ENCODE results near the gene DZANK1. TPM values are rescaled to one million over a fixed set of nuclear protein-coding genes. Genes with fewer than 3 reads are reported as not detected.

The DZANK1 gene
- total and polyA plus RNA-seq, 2 donors (not counting 3 experiments of a cell fraction or from before 2014, with no cell fraction given), result 1.1 to 1.8 TPM

- ChIA-PET POLR2A (no interaction called here), CTCF (interaction anchor here (1.2 kb wide), 1 partner anchor 227 kb away, joined by 3 read pairs; no protein-coding TSS in a partner anchor)
- Histone ChIP-seq H3K27me3 (ENCODE audit: control insufficient read depth in 2 of 2, insufficient read depth in 2 of 2, low read length in 2 of 2) (no peaks in the 10 kb centered on the region), H3K9me1 (replicated peaks; ENCODE audit: control insufficient read depth, extremely low read depth, insufficient read depth, low read length) (no peaks in the 10 kb centered on the region), H3K9ac (replicated peaks; ENCODE audit: extremely low read depth, insufficient read depth, low read length) (no peak overlapping the region), H3K36me3 (ENCODE audit: control insufficient read depth in 2 of 2, extremely low read depth in 1 of 2, insufficient read depth in 2 of 2, low read length in 2 of 2) (no peaks in the 10 kb centered on the region), H3K4me2 (ENCODE audit: insufficient read depth, low read length) (no peak overlapping the region), H3K4me3 (replicated peaks in 1 of 3; ENCODE audit: insufficient read depth in 1 of 3, low read depth in 1 of 3, low read length in 3 of 3) (no peak overlapping the region), H4K20me1 (replicated peaks; ENCODE audit: control insufficient read depth, extremely low read depth, insufficient read depth, low read length) (no peaks in the 10 kb centered on the region), H3K27ac (ENCODE audit: insufficient read depth, low read depth, low read length) (no peak overlapping the region), H3K4me1 (ENCODE audit: control insufficient read depth, extremely low read depth, insufficient read depth, low read length) (no peaks in the 10 kb centered on the region), H3K79me2 (ENCODE audit: control insufficient read depth, insufficient read depth, low read length) (no peaks in the 10 kb centered on the region), H2AFZ (ENCODE audit: low read depth, low read length) (no peak overlapping the region), H3K9me3 (replicated peaks; ENCODE audit: control insufficient read depth, insufficient read depth, low read length) (no peaks in the 10 kb centered on the region)
- no peak for FAIRE-seq
- TF ChIP-seq EZH2 (IDR thresholded peaks at IDR 0.05; ENCODE audit: borderline replicate concordance, low read depth, low read length, severe bottlenecking) (no peak), GATA2 (IDR thresholded peaks at IDR 0.05; ENCODE audit: insufficient read depth, insufficient read length, low read depth, low read length) (no peak), MAX (IDR thresholded peaks at IDR 0.05; ENCODE audit: insufficient read depth, insufficient read length) (no peak), FOS (IDR thresholded peaks at IDR 0.05; ENCODE audit: borderline replicate concordance, insufficient read depth, low read length) (no peak), MYC (IDR thresholded peaks at IDR 0.05; ENCODE audit: low read depth, low read length) (no peak), JUN (IDR thresholded peaks at IDR 0.05; ENCODE audit: borderline replicate concordance, insufficient read depth, insufficient read length, low read depth) (no peak), POLR2A (IDR thresholded peaks at IDR 0.05; ENCODE audit: low read depth, low read length) (no peak)
- TF ChIP-seq, protein P1, sequence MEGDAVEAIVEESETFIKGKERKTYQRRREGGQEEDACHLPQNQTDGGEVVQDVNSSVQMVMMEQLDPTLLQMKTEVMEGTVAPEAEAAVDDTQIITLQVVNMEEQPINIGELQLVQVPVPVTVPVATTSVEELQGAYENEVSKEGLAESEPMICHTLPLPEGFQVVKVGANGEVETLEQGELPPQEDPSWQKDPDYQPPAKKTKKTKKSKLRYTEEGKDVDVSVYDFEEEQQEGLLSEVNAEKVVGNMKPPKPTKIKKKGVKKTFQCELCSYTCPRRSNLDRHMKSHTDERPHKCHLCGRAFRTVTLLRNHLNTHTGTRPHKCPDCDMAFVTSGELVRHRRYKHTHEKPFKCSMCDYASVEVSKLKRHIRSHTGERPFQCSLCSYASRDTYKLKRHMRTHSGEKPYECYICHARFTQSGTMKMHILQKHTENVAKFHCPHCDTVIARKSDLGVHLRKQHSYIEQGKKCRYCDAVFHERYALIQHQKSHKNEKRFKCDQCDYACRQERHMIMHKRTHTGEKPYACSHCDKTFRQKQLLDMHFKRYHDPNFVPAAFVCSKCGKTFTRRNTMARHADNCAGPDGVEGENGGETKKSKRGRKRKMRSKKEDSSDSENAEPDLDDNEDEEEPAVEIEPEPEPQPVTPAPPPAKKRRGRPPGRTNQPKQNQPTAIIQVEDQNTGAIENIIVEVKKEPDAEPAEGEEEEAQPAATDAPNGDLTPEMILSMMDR (IDR thresholded peaks at IDR 0.05; ENCODE audit: extremely low read depth in 1 of 2, insufficient read depth in 1 of 2, low read depth in 1 of 2, low read length in 2 of 2), result no peak
- dilution Hi-C loops (cut with MboI; ENCODE audit: extremely low pct_ligation_motif_present, low sequenced_read_pairs) (no loop called here), intact Hi-C loops (cut with micrococcal nuclease) (no loop called here)
- no TSS peak for BruUV-seq (replicated peaks)
- no peak for DNase-seq (ENCODE audit: low read depth, low spot score)
Observed at GRCh38 chr20:18405826-18406225, 61.0 kb downstream of the DZANK1 start.
